ENCODE data around the gene ZNF559. TPM values are rescaled to one million over a fixed set of nuclear protein-coding genes. Genes with fewer than 3 reads are reported as not detected.

The ZNF559 gene
- total and polyA plus RNA-seq, 11 donors: 12.3 to 23.4 (median 15.2) TPM

- Histone ChIP-seq H3K4me3 (no peak overlapping the region), H3K36me3 (peaks cover 0 to 98% (median 6%) of the 10 kb centered on the region in 9 donors), H3K4me1 (no peaks in the 10 kb centered on the region), H3K9me3 (peaks cover 0 to 100% (median 96%) of the 10 kb centered on the region in 12 donors), H3K27me3 (no peaks in the 10 kb centered on the region), H3K27ac (no peak overlapping the region)
- DNase-seq (no peak), ATAC-seq (no peak)
- TF ChIP-seq, protein P1, sequence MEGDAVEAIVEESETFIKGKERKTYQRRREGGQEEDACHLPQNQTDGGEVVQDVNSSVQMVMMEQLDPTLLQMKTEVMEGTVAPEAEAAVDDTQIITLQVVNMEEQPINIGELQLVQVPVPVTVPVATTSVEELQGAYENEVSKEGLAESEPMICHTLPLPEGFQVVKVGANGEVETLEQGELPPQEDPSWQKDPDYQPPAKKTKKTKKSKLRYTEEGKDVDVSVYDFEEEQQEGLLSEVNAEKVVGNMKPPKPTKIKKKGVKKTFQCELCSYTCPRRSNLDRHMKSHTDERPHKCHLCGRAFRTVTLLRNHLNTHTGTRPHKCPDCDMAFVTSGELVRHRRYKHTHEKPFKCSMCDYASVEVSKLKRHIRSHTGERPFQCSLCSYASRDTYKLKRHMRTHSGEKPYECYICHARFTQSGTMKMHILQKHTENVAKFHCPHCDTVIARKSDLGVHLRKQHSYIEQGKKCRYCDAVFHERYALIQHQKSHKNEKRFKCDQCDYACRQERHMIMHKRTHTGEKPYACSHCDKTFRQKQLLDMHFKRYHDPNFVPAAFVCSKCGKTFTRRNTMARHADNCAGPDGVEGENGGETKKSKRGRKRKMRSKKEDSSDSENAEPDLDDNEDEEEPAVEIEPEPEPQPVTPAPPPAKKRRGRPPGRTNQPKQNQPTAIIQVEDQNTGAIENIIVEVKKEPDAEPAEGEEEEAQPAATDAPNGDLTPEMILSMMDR (IDR thresholded peaks at IDR 0.05): no peak
- no peak for TF ChIP-seq POLR2A (IDR thresholded peaks at IDR 0.05)
- intact Hi-C loops (cut with DNase I): no loop called here
These were observed 29.0 kb downstream of the ZNF559 start for GRCh38 chr19:9353011-9353410.

- 78 to 93% (median 83%) methylated on average over 2 of the region's 2 CpGs for WGBS, 4 donors
- intact Hi-C loops (cut with DNase I): no loop called here
- H3K9me3 ChIP-seq: peaks cover 0 to 100% (median 96%) of the 10 kb centered on the region in 12 donors
These were observed 30.7 kb downstream of the ZNF559 start for GRCh38 chr19:9354651-9355050.

DNA sequence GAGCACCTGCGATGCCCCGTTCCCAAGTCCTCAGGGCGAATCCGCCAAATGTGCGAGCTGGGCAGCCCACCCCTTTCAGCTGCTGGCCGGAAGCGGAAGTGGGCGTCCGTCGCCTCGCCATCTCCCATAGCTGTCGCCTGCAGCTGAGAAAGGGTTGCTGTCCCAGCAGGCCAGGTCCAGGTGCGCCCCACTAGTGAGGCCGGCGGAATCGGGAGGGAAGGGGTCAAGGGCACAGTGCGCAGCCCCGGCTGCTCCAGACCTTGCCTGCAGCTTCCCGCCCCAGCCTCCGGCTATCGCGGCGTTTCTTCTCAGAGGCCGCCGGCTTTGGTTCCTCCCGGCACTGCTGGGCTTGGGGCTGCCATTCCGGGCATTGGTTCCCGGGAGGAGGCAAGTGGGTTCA, 38.9 kb downstream of the ZNF559 start, which contains the start of gene ZNF177:
ZNF177 (plus strand) TSS at position 109 of the 400 bp plus-strand sequence. CDS start 15,299 bp downstream, outside the sequence.
- Histone ChIP-seq H3K4me1 (peaks cover 0 to 4% (median 0%) of the 10 kb centered on the region in 12 donors), H3K27ac (no peak within 1 kb of the TSS), H3K9me3 (peaks cover 0 to 100% (median 82%) of the 10 kb centered on the region in 12 donors), H3K36me3 (peaks cover 0 to 75% (median 10%) of the 10 kb centered on the region in 9 donors), H3K4me3 (peak within 1 kb of the TSS in 10 of 12 donors; percentile 19 to 50 (median 38)), H3K27me3 (no peaks in the 10 kb centered on the region)
- TF ChIP-seq POLR2A (IDR thresholded peaks at IDR 0.05): no peak
- TF ChIP-seq, protein P1 (IDR thresholded peaks at IDR 0.05): no peak
- WGBS, 4 donors: 2 to 4% (median 2%) methylated on average over 20 to 28 of the region's 28 CpGs
- intact Hi-C loops (cut with DNase I): no loop called here
- DNase-seq: peak in 2 of 5 donors; percentile 8 to 26
- peak in 2 of 4 donors; percentile 69 to 75 for ATAC-seq

More at GRCh38 chr19:9354651-9355050, 30.7 kb downstream of the ZNF559 start:
- peaks cover 0 to 96% (median 13%) of the 10 kb centered on the region in 9 donors for H3K36me3 ChIP-seq
- no peak overlapping the region for H3K4me3 ChIP-seq
- H3K4me1 ChIP-seq: no peaks in the 10 kb centered on the region
- no peaks in the 10 kb centered on the region for H3K27me3 ChIP-seq
- H3K27ac ChIP-seq: no peak overlapping the region
- DNase-seq: no peak
- no peak for ATAC-seq
- no peak for TF ChIP-seq POLR2A (IDR thresholded peaks at IDR 0.05)
- TF ChIP-seq, protein P1 (IDR thresholded peaks at IDR 0.05): no peak

- Histone ChIP-seq H3K27ac (no peak overlapping the region), H3K36me3 (peaks cover 0 to 99% (median 13%) of the 10 kb centered on the region in 9 donors), H3K27me3 (no peaks in the 10 kb centered on the region), H3K4me3 (no peak overlapping the region), H3K4me1 (no peaks in the 10 kb centered on the region), H3K9me3 (peaks cover 0 to 100% (median 89%) of the 10 kb centered on the region in 12 donors)
- ATAC-seq: no peak
- WGBS, 4 donors: 91 to 93% (median 93%) methylated on average over 6 of the region's 6 CpGs
- TF ChIP-seq POLR2A (IDR thresholded peaks at IDR 0.05): no peak
- TF ChIP-seq, protein P1 (IDR thresholded peaks at IDR 0.05): no peak
- intact Hi-C loops (cut with DNase I): loop anchor here in 1 of 10 donors (5.0 kb wide), 1 partner anchor 34 kb away; no protein-coding TSS in a partner anchor
- no peak for DNase-seq
These were observed 47.0 kb downstream of the ZNF559 start for GRCh38 chr19:9370738-9371619.

Data from heart left ventricle (tissue), 16 donors.